Ramos (cell line): ENCODE results near the gene PCDHB16.
"Not testable (repeated sequence)": the region's sequence is repeated elsewhere in the genome, so short reads cannot be mapped to it uniquely, and the experiment has no call there.

Source experiments
- in situ Hi-C: fragments of 300-500 bp; cut with MboI; formaldehyde crosslinking; loops from one replicate; pipeline ENCODE4 v1.14.3; 2022; ENCODE audit warnings: low sequenced_read_pairs; ENCODE audit not compliant: unreplicated experiment

The PCDHB16 gene

GRCh38 chr5:141223112-141223783 is 41.1 kb downstream of the PCDHB16 start, which contains the start of gene PCDHB14:
TSS of gene PCDHB14 (plus strand) at chr5:141223343. CDS start at chr5:141223506, 163 bp downstream.
- in situ Hi-C loops = no loop called here

- in situ Hi-C loops = not testable (repeated sequence)
Observed at GRCh38 chr5:141224844-141225243, 42.7 kb downstream of the PCDHB16 start.

GRCh38 chr5:141225421-141225820 is 43.2 kb downstream of the PCDHB16 start:
- in situ Hi-C loops = not testable (repeated sequence)

GRCh38 chr5:141234109-141234667 is 52.0 kb downstream of the PCDHB16 start:
- in situ Hi-C loops = no loop called here
